GM20431 (cell line): ENCODE data around the gene POU6F2.
"Not testable (repeated sequence)": the region's sequence is repeated elsewhere in the genome, so short reads cannot be mapped to it uniquely, and the experiment has no call there.

Experiments
- in situ Hi-C: fragments of 300-500 bp; cut with MseI, MboI; formaldehyde crosslinking; loops from one replicate; pipeline ENCODE4 v1.15.0; 2020; ENCODE audit warnings: low sequenced_read_pairs; ENCODE audit not compliant: unreplicated experiment

POU6F2 gene

DNA sequence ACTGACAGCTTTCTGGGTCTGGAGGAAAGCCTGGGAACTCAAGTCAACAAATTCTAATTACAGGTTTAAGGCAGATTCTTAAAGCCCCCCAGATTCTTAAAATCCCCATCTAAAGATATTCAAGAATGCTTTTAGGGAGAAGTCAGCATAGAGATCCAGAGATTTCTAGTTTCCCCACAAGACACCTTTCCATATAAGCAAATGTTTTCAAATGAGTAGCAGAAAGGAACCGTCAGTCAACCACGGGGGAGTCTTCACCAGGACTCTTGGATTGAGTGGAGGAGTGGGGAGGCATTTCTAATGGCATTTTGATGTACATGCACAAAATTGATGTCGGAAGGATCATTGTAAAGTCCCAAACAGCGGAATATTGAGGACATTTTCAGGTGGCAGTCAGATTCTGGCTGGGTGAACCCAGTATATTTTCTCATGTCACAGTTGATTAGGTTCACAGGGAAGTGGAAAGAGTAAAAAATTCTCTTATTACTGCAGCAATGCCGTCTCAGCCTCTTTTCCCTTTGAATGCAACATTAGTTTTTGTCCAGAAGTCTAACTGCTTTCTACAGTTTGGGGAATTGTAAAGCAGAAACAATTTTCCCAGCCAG lies 396.8 kb downstream of the POU6F2 start:
- in situ Hi-C loops: no loop called here

DNA sequence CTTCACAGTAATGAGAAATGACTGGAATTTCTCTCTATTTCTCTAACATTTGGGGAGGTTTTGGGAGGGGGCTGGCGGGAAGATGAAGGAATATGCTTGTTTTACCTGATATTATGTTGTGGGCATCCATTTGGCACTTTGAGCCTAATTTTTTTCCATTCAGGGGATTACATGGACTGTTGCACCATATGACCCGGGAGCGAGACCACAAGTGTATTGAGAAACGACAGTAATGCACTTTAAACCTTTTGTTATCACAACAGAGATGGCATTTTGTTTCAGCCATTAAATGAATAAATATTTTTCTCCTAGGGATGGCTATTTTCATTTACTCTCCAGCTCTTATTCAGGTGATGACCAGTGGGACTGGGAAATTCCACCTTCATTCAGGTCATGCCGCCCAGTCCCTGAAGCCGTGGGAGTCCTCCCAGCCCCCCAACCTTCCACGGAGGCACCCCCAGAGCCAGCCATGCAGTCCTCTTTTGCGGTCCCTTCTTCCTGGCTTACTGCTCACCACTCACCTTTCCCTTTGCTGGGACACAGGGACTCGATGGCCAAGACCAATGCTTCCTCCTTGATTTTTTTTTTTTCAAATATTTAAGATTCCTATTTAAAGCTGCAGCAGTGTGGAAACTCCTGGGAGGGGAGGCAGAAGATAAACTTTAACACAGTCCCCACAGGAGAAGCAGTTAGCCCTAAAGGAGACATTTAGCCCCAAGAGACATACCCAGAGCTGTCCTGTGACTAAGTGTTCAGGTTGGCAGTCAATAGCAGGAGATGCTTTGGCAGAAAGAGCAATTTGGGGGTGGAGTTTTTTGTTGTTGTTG lies 397.6 kb downstream of the POU6F2 start:
- in situ Hi-C loops: no loop called here

DNA sequence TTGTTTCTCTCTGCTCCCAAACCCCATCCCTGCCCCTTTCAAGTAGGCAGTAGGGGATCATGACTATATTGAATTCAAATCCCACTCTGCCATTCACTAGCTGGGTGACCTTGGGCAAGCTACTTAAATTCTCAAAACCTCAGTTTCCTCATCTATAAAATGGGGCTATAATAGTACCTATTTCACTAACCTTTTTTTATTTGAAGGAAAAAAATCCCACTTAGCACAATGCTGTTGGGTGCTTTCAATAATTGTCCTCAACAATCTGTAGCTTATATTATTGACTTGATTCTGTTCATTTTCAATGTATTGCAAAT lies 398.1 kb downstream of the POU6F2 start:
- in situ Hi-C loops: no loop called here

DNA sequence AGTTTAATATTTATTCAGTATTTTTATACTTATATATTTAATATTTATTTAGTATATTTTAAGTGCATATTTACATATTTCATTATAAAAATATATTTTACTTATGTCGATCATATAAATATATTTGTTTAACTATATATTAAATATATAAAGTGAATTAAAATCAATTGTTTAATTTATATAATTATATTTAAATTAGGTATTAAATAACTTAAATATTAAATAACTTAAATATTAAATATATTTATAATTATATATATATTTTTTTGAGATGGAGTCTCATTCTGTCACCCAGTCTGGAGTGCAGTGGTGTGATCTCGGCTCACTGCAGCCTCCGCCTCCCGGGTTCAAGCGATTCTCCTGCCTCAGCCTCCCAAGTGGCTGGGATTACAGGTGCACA lies 399.2 kb downstream of the POU6F2 start:
- in situ Hi-C loops: not testable (repeated sequence)

DNA sequence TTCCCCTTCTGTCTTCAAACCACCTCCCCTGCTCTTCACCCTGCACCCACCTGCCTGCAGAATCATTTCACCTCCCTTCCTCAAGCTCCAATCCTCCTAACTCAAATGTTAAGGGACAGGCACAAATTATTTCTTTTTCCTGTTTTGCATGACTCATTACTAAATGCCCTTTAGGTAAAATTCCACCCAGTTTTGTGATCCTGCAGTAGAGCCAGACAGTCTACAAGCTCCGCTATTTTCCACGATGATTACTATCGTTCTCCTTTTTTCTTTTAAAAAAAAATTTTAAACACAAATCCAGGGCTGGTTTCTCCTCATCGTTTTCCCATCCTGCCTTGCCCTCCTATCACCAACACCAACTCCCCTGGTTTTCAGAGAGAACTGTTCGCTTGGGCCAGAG lies 401.7 kb downstream of the POU6F2 start:
- in situ Hi-C loops: no loop called here

DNA sequence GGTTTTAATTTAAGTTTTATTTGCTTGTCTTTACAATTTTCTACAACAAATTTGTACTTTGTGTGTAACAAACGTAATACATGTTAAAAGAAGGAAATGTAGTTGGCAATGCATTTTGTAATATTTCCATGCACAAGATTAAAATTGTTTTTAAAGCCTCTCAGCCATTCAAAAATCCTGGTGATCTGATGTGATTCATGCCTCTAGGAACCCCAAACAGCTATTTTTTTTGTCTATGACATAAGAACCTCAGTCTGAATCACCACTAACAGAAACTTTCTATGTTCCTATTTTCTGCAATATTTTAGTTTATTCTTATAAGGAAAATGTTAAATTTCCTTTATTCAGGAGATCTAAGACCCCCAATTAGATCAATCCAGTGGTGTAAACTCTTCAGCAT lies 405.4 kb downstream of the POU6F2 start:
- in situ Hi-C loops: no loop called here

DNA sequence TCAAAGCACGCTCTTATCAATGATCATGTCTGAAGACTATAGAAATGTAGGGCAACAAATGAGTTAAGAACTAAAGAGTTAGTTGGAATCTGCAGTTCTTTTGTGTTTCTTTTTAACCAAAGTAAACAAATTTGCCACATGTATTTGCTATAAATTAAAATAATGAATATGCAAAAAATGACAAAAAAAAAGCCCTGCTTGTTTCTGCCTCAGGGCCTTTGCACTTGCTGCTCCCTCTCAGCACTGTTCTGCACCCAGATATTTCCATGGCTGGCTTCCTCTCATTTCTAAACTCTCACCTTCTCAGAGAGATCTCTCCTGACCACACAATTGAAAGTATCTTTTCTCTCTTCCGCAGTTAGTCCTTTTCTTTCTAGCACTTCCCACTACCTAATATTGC lies 406.7 kb downstream of the POU6F2 start:
- in situ Hi-C loops: no loop called here

DNA sequence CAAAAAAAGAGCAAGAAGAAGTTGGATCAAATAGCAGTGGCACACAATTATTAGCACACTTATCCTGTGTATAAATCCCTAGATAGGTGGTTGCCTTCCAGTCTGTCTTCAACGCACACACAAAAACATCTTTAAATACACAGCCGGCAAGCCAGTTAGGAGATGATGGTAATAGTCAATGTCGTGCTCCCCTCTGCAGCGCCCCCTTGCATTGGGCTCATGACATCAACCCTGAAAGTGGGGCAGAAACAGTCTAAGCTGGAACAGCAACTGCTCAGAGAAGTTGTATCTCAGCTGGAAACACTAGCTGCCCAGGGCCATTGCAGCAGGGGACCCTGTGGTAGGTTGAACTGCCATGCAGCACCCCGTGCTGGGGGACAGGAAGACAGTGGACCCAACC lies 409.0 kb downstream of the POU6F2 start:
- in situ Hi-C loops: no loop called here

DNA sequence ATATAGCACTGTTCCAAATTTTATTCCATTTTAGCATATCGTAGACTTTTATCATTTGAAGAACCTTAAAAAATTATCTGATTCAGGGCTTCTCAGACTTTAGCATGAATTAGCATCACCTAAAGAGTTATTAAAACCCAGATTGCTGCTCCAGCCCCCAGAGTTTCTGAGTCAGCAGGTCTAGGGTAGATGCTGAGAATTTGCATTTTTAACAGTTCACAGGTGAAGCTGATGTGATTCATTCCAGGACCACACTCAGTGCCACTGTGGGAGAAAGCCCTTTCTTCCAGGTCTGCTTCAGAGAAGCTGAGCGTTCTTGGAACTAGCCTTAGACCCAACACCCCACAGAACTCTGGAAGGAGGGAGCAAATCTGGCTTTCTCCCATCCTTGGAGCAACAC lies 414.4 kb downstream of the POU6F2 start:
- in situ Hi-C loops: no loop called here

DNA sequence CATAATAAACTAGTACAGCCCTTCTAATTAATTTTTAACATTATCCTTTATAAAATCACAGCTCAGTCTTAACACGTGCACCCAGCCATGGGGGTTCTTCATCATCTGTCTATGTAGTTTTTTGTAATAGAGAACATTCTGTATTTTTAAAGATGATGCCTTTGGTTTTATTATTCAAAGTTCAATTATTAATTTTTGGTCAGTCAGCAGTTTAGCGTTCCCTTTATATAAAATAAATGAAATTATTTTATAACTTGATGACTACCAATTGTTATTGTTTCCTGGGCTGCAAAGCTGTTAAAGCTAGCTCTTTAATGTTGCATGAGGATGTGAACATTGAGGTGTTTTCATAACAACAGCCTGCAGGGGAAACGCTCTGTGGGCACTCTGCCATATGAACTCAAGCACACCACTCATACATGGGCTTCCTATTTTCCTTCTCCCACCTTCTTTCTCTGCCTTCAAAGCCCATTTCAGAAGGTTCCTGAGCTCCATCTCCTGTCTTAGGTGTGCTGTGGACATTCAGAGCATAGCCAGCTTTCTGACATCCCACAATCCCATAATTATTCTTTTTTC lies 416.5 kb downstream of the POU6F2 start:
- in situ Hi-C loops: no loop called here

DNA sequence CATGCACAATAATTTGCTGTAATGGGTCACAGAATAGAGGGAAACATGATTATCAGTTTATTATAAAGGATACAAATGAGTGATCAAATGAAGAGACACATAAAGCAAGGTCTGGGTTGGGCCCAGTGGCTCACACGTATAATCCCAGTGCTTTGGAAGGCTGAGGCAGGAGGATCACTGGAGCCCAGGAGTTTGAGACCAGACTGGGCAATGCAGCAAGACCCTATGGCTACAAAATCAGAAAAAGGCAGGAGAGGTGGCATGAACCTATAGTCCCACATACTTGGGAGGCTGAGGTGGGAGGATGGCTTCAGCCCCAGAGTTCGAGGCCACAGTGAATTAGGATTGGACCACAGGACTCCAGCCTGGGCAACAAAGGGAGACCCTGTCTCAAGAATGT lies 421.7 kb downstream of the POU6F2 start:
- in situ Hi-C loops: no loop called here

DNA sequence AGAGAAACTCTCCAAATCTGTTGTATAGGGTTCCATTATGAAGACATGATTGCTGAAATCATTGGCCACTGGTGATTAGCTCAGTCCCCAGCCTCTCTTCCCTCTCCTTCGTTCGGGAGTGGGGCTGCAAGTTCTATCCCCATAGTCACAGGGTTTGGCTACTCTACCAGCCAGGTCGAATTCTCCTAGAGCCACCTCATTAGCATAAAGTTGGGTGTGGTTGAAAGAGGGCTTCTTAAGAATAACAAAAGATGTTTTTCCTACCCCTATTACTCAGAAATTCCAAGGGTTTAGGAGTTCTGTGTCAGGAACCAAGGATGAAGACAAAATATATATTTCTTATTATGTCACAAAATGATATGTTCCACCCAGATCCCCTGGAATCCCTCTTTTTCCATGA lies 422.3 kb downstream of the POU6F2 start:
- in situ Hi-C loops: no loop called here

DNA sequence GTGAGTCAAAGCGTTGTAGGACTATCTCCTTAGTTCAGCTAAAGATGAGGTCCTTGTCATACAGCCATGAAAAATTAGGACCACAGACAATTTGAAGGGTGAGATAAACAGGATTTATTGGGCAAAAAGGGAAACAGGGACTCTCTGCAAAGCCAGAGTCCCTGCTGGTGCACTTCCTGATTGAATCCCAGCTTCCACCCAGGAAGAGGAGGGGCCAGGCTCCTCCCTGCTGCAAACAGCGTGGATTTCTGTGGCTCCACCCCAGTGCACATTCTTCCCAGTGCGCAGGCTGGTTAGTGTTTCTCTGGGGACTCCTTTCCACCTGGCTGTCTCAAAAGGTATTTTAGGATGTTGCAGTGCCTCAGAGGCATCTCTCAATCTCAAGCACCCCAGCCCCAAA lies 423.1 kb downstream of the POU6F2 start:
- in situ Hi-C loops: no loop called here

DNA sequence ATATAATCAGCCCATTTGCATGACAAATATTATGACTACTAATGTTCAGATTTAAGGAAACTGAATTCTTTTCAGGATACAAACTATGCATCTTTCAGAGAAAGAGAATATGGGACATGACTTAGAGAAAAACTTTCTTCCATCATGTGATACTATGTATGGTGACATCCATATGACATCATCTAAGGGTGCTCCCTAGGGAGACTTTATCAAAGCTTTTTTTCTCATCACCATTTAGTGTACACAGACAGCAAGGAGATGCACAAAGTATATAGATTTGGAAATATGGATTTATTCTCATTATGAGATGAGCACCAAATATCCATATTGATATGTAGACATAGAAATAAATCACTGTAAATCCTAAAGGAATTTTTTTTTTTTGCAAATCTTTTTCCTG lies 424.3 kb downstream of the POU6F2 start:
- in situ Hi-C loops: no loop called here

DNA sequence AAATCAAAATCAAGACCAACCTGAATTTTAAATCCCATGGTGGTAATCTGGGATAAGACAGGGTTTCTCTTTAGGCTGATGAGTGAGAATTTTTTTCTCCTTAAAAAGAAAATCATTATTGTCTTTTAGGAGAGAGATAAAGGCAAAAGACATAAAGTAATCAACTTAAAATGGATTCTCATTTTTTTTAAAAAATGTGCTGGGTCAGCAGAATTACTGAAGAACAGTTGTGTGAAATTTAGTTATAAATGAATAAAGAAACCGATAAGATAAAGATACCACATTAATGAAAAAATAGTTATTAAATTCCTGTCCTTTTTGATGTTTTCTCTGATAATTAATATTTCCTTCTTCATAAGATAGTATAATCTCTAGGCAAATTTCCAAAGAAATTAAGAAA lies 427.2 kb downstream of the POU6F2 start:
- in situ Hi-C loops: no loop called here

DNA sequence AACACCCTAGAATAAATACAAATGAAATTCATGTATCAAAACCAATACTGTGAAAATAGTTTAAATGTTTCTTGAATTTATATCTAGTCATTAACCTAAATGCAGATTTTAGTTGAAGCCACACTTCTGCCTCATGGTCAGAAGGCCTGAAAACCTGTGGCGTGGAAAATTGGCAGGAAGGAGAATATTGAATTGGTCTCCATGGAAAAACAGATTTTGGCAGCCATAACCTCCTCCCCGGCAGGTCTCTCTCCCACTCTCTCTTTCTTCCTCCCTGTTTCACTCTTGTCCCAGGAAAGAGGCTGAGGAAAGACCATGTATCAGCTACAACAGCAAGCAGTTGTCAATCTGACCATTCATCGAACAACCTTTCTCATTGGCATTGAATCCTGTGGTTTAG lies 427.9 kb downstream of the POU6F2 start:
- in situ Hi-C loops: no loop called here

DNA sequence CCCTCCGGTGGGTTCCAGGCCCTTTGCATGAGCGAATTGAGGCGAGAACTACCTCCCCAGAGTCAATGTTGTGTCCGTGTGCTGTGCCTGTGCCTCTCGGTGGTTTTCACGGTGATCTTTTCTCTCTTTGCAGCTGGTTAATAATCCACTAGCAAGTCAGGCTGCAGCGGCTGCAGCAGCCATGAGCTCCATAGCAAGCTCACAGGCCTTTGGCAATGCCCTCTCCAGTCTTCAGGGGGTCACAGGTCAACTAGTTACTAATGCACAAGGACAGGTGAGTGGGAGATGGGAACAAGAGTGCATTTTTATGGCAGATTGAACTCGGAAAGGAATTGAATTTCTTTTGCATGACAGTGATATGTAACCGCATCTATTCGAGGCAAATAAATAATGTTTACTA lies 428.8 kb downstream of the POU6F2 start:
- in situ Hi-C loops: no loop called here

DNA sequence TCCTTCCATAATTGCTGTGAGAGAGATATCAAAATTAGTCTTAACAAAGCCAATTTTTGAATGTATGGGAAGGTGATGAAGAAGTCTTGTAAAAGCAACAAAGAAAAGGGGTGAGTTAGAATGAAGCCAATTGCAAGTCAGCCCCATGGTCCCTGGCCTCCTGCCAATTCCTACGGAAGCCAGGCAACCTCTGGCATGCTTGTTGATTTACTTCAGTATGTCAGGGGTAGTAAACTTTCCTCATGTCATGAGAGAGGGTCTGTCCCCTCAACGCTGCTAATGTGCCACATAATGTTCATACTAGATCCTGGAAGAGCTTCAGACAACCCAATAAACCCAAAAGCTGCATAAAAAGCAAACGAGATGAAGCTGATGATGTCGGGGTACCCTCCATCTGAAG lies 429.4 kb downstream of the POU6F2 start:
- in situ Hi-C loops: no loop called here

DNA sequence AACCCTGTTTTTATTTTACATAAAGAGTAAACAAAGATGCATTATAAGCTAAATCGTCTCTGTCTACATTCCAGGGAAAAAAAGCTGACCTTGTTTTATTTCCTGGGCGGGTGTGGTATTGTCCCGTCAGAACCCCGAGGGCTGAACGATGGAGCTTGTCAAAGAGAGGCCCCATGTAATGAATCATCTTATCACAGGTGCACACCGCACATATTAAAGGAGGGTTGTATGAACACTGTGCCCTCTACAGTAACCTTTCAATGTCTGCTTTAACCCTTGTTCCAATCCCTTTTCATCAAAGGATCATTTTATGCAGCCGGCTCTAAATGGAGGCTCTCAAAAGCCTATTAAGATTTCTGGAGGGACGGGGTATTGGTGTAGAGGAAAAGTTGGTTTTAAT lies 430.0 kb downstream of the POU6F2 start:
- in situ Hi-C loops: no loop called here

DNA sequence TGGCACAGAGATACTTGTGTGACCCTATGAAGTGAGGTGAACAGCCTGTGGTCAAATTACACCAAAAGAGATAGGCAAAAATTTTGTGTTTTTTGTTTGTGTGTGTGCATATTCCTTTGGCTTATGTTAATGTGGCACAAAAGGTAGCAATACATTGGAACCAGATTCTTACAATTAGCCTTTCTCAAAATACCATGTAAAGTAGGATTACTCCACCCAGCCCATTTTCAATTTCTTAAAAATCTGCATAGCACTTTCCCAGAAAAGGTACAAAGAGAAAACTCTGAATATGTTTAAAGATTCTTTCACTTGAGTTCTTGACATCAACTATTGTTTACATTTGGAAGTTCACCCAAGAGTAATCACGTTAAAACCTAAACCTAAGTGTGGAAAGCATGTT lies 431.2 kb downstream of the POU6F2 start:
- in situ Hi-C loops: no loop called here

DNA sequence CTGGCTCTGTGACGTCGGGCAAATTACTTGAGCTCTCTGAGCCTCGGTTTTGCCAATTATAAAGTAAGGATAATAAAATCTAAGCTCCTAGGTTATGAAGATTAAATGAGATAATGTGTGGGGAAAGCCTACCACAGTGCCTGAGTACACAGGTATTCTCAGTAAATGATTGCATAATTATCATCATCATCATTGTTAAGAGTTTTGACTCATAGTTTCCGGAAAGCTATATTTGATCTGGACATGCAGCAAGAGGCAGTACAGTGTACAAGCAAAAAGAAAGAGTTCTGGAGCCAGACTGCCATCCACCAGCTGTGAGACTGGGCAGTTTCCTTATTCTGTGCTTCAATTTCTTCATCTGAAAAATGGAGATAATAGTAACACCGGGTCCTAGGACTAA lies 432.9 kb downstream of the POU6F2 start:
- in situ Hi-C loops: no loop called here
